A204.1 (cell line): ENCODE measurements around the gene EXD1.

Source experiments
- FAIRE-seq: peaks from 2 replicates; lab custom pipeline; 2012; peaks lifted over from hg19 to GRCh38; lab: Jason Lieb, UNC

Gene EXD1

GRCh38 chr15:41231422-41232226 lies 1.1 kb upstream of the EXD1 start:
- no peak for FAIRE-seq

- FAIRE-seq, result no peak
Observed at GRCh38 chr15:41230345-41230649, 260 bp downstream of the EXD1 start.

DNA sequence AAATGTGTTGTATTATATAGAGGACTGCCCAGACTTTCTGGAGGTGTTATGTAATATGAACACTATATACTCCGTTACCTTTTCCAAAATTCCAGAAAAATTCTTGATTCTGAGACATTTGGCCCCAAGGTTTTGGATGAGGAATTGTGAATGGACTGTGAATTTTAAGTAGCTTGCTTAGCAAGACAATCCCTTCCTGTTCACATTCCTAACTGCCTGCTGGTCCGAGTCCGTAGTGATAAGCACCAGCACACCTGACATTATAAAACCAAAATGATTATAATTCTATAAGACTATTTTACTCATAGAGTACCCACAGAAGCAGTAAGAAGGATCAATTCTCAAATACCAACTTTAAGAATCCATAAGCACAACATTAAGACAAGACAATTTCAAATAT lies 11.2 kb downstream of the EXD1 start:
- no peak for FAIRE-seq

GRCh38 chr15:41218851-41219250 lies 11.7 kb downstream of the EXD1 start:
- FAIRE-seq, result no peak

DNA sequence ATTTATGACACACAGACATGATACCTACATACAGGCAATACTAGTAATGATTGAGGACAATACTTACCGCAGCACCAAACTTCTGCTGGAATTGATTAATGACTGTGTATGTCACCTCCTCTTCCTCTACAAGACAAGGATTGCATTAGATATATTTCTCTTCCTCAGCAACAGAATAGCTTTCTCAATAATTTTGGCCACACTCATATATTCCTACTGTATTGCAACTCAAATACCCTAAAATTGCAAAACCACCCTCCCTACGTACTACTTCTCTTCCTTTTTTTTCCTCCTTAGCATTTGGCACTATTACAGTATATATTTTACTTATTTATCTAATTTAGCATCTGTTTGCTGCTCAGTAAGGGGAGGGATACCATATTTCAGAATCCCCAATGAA lies 14.8 kb downstream of the EXD1 start:
- no peak for FAIRE-seq

DNA sequence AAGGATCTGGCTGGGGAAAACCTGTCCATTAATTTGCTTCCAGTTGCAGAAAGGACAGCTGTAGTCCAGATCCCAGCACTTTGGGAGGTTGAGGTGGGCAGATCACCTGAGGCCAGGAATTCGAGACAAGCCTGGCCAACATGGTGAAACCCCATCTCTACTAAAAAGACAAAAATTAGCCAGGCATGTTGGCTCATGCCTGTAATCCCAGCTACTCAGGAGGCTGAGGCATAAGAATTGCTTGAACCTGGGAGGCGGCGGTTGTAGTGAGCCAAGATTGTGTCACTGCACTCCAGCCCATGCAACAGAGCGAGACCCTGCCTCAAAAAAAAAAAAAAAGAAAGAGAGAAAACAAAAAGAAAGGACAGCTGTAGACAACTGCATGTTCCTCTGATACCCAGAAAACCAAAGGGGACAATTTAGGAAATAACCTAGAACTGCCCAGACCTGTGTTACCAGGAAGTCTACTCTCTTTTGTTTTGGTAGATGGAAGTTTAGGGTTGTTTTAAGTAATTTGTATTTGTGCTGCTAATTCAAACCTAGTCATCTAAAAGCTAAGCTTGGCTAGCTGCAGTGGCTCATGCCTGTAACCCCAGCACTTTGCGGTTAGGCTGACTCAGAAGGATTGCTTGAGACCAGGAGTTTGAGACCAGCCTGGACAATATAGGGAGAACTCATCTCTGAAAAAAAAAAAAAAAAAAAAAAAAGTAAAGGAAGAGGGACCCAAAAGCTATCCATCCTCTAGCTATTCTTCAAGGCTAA lies 22.7 kb downstream of the EXD1 start:
- FAIRE-seq, result no peak

GRCh38 chr15:41205315-41205714 lies 25.2 kb downstream of the EXD1 start:
- FAIRE-seq, result no peak

DNA sequence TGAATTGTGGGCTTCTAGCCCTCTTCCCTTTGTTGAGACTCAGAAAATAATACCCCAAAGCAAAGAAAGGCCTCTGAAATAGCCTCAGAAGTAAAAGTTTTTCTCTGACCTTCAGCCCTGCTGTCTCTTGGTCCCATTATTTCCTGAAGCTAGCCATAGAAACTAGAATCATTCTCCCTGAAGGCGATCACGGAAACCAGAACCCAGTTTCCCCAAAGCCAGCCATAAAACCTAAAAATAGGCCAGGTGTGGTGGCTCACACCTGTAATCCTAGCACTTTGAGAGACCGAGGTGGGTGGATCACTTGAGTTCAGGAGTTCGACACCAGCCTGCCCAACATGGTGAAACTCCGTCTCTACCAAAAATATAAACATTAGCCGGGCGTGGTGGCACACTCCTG lies 27.2 kb downstream of the EXD1 start:
- no peak for FAIRE-seq

- peak; percentile 97 for FAIRE-seq
Observed at GRCh38 chr15:41199470-41199869, 31.1 kb downstream of the EXD1 start.

- FAIRE-seq, result no peak
Observed at GRCh38 chr15:41194444-41194843, 36.1 kb downstream of the EXD1 start.

DNA sequence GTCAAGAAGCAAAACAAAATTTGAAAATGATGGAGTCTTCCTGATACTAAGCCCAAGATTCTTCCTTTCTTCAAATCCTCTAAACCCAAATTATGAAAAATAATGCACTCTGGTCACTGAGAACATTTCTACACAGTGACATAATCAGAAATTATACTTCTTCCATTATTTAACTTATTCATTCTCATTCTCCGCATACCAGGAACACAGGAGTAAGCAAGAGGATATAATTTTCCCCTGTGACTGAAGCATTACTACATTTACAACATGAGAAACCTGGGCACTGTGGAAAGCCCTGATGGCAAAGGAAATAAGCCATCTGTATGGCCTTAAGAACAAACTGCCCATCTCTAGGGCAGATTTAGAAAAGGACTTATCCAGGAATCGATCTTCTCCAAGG lies 47.0 kb downstream of the EXD1 start:
- FAIRE-seq, result no peak

GRCh38 chr15:41182266-41182665 lies 48.3 kb downstream of the EXD1 start:
- no peak for FAIRE-seq

- no peak for FAIRE-seq
Observed at GRCh38 chr15:41180206-41180789, 50.3 kb downstream of the EXD1 start.

GRCh38 chr15:41169781-41170180 lies 60.8 kb downstream of the EXD1 start:
- FAIRE-seq, result no peak

- FAIRE-seq, result no peak
Observed at GRCh38 chr15:41169086-41169485, 61.5 kb downstream of the EXD1 start.

DNA sequence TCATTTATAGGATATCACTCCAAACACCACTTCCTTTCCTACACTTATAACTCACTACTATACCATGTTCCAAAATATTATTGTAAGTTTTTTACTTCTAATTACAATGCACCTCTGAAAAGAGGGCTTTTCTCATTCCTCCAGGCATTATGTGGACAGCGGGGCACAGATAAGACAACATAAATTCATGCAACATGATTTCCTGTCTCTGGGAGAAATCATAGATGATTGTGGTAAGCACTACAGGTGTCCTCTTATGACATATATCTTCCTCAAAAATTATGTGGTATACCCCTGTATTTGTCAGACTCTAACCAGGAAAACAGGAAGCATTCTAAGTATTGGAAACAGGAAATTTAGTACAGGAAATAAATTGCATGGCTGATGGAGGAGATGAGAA lies 68.8 kb downstream of the EXD1 start:
- no peak for FAIRE-seq

DNA sequence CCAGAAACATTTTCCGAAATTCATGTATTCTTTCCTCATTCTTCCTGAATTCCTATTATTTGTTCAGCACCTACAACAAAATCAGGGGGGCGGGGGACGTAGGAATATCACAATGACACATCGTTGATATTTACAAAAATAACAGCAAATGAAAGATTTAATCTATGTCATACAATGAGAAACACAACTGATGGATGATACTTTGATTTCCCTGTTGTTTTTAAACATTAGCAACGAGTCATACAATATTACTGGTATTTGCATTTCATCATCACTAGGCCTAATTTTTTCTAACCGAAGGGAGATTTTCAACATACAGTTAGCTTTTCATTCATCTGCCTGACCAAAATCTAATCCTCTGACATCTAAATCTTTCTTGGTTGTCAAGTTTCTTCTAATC lies 69.2 kb downstream of the EXD1 start:
- no peak for FAIRE-seq

DNA sequence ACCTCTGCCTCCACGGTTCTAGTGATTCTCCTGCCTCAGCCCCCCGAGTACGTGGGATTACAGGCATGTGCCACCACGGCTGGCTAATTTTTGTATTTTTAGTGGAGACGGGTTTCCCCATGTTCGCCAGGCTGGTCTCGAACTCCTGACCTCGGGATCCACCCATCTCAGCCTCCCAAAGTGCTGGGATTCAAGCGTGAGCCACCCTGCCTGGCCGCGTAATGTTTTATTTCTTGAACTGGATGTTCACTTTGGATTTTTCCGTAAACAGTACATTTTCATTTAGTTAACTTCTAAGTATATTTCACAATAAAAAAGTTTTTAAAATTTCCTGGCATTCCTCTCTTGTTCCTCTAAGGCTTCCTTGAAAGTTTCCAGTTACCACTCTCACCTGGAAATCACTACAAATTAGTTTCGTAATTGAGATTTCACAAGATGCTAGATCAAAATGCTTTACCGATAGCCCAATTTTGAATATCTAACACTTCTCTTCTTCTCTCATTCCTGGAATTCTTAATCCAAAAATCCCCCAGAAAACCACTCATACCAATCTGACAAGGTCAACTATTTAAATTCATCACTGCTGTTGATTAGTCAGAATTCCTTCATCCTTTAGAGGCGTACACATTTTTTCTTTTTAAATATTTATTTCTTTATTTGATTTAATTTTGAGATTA lies 69.8 kb downstream of the EXD1 start:
- no peak for FAIRE-seq

DNA sequence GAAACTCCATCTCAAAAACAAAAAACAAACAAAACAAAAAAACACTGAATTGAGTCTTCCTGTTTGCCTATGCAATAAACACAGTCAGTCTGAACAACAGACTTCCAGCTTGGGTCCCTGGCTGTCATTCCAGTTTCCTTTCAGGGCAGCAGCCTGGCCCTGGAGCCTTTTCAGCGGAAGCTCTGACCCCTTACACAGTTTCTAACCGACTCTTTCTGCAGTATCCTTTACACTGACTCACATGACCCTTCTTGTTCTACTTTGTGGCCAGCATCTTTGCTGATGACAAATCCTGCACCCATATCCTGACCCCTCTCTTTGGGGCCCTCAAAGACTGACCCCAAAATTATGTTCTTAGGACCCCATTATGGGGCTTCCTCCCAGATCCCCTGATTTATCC lies 76.1 kb downstream of the EXD1 start:
- no peak for FAIRE-seq

DNA sequence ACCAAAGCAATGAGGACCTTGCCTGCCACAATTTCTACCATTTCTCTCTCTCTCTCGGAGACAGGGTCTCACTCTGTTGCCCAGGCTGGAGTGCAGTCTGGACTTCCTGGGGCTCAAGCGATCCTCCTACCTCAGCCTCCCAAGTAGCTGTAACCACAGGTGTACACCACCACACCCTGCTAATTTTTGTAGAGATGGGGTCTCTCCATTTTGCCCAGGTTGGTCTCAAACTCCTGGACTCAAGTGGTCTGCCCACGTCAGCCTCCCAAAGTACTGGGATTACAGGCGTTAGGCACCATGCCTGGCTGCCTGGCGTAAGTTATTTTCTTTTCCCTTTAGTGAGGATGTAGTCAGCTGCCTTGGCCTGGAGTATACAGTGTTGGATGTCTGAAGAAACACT lies 76.8 kb downstream of the EXD1 start:
- FAIRE-seq, result no peak

DNA sequence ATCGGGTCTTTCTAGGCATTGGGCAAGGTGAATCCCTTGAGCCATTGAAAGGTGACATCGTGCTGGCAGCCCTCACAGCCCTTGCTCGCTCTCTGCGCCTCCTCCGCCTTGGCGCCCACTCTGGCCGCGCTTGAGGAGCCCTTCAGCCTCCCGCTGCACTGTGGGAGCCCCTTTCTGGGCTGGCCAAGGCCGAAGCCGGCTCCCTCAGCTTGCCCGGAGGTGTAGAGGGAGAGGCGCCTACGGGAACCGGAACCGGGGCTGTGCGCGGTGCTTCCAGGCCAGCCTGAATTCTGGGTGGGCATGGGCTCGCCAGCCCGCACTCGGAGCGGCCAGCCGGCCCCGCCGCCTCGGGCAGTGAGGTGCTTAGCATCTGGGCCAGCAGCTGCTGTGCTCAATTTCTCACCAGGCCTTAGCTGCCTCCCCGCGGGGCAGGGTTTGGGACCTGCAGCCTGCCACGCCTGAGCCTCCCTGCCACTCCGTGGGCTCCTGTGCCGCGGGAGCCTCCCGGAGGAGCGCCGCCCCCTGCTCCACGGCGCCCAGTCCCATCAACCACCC lies 79.0 kb downstream of the EXD1 start:
- no peak for FAIRE-seq

DNA sequence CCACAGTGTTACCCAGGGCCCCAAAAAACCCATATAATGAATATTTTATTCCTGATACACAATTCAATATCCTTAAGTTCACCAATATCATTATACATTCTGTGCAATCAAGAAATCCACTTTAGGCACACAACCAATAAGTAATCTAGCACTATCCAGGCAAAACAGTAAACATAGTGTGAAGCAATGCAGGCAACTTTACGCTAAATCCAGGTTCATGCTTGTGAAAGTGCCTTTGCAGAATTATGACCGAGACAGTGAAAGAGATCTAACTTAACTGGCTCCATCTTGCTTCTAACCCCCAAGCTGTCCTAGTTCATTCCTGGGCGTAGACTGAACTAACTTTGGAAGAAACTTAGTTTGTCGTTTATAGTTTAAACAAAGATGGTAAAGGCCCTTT lies 80.3 kb downstream of the EXD1 start:
- no peak for FAIRE-seq

DNA sequence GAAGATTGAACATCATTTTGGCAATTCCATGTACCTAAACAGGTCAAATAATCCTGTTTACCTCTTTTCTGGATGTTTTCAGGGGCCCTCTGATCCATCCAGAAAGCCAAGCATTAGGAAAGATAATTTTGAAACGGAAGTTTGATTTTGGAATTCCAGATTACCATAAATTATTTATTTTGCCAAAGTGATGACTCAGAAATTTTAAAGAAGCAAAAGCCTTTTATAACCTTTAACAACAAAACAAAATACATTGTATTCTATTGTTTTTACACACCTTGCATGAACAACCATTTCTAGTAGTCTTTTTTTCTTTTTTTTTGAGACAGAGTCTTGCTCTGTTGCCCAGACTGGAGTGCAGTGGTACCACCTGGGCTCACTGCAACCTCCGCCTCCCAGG lies 82.5 kb downstream of the EXD1 start:
- FAIRE-seq, result no peak
